Karpas-422 (cell line): Measurements from ENCODE around the gene SEMA3A. TPM values are rescaled to one million over a fixed set of nuclear protein-coding genes. Genes with fewer than 3 reads are reported as not detected.

ENCODE experiments used
- DNase-seq: peaks from one replicate; pipeline ENCODE4 v3.0.0-alpha.2; 2015
- H2AFZ ChIP-seq: fragments of 200-600 bp; sonication (generic); 2 replicates; pipeline ENCODE4 v1.6.1; 2014; ENCODE audit warnings: antibody characterized with exemption, low read length, mixed read lengths
- H3K27ac ChIP-seq: fragments of 200-600 bp; sonication (generic); 2 replicates; pipeline ENCODE4 v1.5.1; 2014; ENCODE audit warnings: mild to moderate bottlenecking, low read length, moderate library complexity
- H3K27me3 ChIP-seq: fragments of 200-600 bp; sonication (generic); 2 replicates; pipeline ENCODE4 v1.6.1; 2014; ENCODE audit warnings: low read length, mixed read lengths
- H3K36me3 ChIP-seq: fragments of 200-600 bp; sonication (generic); 2 replicates; pipeline ENCODE4 v1.6.1; 2014; ENCODE audit warnings: low read length, mixed read lengths; ENCODE audit not compliant: insufficient read depth
- H3K4me1 ChIP-seq: fragments of 200-600 bp; sonication (generic); 2 replicates; pipeline ENCODE4 v1.6.1; 2014; ENCODE audit warnings: mild to moderate bottlenecking, low read length, mixed read lengths
- H3K4me2 ChIP-seq: fragments of 200-600 bp; sonication (generic); 2 replicates; pipeline ENCODE4 v1.6.1; 2014; ENCODE audit warnings: low read length, low read depth, mild to moderate bottlenecking; ENCODE audit not compliant: poor library complexity, severe bottlenecking
- H3K4me3 ChIP-seq: fragments of 200-600 bp; sonication (generic); 2 replicates; pipeline ENCODE4 v1.5.1; 2014; ENCODE audit warnings: mild to moderate bottlenecking, antibody characterized with exemption, low read length, mixed read lengths
- H3K79me2 ChIP-seq: fragments of 200-600 bp; sonication (generic); 2 replicates; pipeline ENCODE4 v1.6.1; 2014; ENCODE audit warnings: mild to moderate bottlenecking, low read length, mixed read lengths
- H3K9ac ChIP-seq: fragments of 200-600 bp; sonication (generic); 2 replicates; pipeline ENCODE4 v1.6.0; 2014; ENCODE audit warnings: low read length
- H3K9me2 ChIP-seq: fragments of 200-600 bp; sonication (generic), shearing (Covaris generic); replicated peaks from 2 replicates; pipeline ENCODE4 v1.6.0; 2014; ENCODE audit warnings: mild to moderate bottlenecking, low read length, moderate library complexity; ENCODE audit not compliant: insufficient read depth
- H3K9me3 ChIP-seq: fragments of 300-700, 200-600 bp; sonication (generic); 2 replicates; pipeline ENCODE4 v1.6.1; 2014; ENCODE audit warnings: low read length, mixed read lengths
- H4K20me1 ChIP-seq: fragments of 200-600 bp; sonication (generic); 2 replicates; pipeline ENCODE4 v1.6.1; 2014; ENCODE audit warnings: mild to moderate bottlenecking, antibody characterized with exemption, low read length, low read depth; ENCODE audit not compliant: insufficient read depth
- total RNA-seq: library from RNA; depleted of rRNA; stranded (reverse); fragments of >200 nt; shearing (Covaris generic); gene quantifications from 2 replicates; pipeline ENCODE4 v1.2.3, GENCODE V29; 2014; ENCODE audit warnings: low replicate concordance

The SEMA3A gene
- total RNA-seq, 1 experiment from 2014 or later = not detected

GRCh38 chr7:84022009-84022408 is 172.6 kb downstream of the SEMA3A start:
- Histone ChIP-seq H3K9ac (no peak overlapping the region), H3K4me1 (no peaks in the 10 kb centered on the region), H3K4me2 (no peak overlapping the region), H3K27me3 (no peaks in the 10 kb centered on the region), H4K20me1 (no peaks in the 10 kb centered on the region), H3K27ac (no peak overlapping the region), H3K79me2 (no peaks in the 10 kb centered on the region), H3K36me3 (no peaks in the 10 kb centered on the region), H3K9me2 (no peaks in the 10 kb centered on the region), H3K4me3 (no peak overlapping the region), H3K9me3 (peaks cover 16% of the 10 kb centered on the region; the same call in 1 of the 2 replicates), H2AFZ (no peak overlapping the region)
- no peak for DNase-seq

DNA sequence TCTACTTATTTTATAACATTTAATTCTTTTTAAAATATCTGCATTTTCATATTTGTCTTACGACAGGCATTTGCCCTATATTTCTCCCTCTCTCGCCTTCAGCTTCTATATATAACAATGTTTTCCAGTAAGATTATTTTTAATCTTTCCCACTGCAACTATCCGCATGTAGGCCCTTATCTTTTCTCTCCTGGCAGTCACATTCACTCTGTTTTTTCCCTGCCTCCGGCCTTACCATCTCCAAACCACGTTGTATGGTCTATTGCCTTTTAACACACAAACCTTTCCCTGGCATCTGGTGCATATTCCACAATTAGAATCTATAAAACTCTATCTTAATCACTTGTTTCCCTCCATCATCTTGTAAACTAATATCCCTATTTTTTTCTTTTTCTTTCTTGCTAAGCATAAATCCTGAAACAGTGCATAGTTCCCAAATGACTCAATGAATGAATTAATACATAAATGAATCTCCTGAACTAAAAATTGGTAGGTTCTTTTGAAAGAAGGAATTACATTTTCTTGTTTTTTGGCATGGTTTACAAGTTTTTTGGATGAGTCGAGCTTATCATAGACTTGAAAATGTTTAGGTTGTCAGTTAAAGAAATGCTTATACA is 173.2 kb downstream of the SEMA3A start:
- Histone ChIP-seq H3K9ac (no peak overlapping the region), H3K9me2 (no peaks in the 10 kb centered on the region), H2AFZ (no peak overlapping the region), H3K4me2 (no peak overlapping the region), H3K27me3 (no peaks in the 10 kb centered on the region), H3K4me1 (no peaks in the 10 kb centered on the region), H3K36me3 (no peaks in the 10 kb centered on the region), H3K4me3 (no peak overlapping the region), H4K20me1 (no peaks in the 10 kb centered on the region), H3K27ac (no peak overlapping the region), H3K79me2 (no peaks in the 10 kb centered on the region), H3K9me3 (peaks cover 19% of the 10 kb centered on the region; the same call in 1 of the 2 replicates)
- no peak for DNase-seq

DNA sequence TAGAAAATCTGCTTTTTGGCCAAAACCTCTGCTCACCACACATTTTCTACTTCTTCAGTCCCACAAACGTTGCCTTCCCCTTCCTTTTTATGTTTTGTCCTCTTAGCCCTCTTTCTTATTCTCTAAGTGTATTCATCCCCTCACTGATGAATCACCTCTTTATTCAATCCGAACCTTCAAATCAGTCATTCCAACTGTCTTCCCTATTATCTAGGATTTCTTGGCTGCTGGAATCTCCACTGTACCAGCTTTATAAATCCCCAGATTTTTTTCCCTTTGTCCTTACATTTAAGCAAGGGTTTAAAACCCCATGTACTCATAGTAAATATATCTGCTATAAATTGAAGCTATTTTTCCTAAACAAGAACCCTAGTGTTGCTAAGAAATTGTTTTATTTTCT is 176.9 kb downstream of the SEMA3A start:
- no peak for DNase-seq
- Histone ChIP-seq H4K20me1 (no peaks in the 10 kb centered on the region), H3K9ac (no peak overlapping the region), H3K27ac (no peak overlapping the region), H3K79me2 (no peaks in the 10 kb centered on the region), H3K4me3 (no peak overlapping the region), H3K36me3 (no peaks in the 10 kb centered on the region), H3K4me2 (no peak overlapping the region), H3K4me1 (no peaks in the 10 kb centered on the region), H3K9me3 (peaks cover 22% of the 10 kb centered on the region; the same call in 1 of the 2 replicates), H3K27me3 (no peaks in the 10 kb centered on the region), H3K9me2 (no peaks in the 10 kb centered on the region), H2AFZ (no peak overlapping the region)

DNA sequence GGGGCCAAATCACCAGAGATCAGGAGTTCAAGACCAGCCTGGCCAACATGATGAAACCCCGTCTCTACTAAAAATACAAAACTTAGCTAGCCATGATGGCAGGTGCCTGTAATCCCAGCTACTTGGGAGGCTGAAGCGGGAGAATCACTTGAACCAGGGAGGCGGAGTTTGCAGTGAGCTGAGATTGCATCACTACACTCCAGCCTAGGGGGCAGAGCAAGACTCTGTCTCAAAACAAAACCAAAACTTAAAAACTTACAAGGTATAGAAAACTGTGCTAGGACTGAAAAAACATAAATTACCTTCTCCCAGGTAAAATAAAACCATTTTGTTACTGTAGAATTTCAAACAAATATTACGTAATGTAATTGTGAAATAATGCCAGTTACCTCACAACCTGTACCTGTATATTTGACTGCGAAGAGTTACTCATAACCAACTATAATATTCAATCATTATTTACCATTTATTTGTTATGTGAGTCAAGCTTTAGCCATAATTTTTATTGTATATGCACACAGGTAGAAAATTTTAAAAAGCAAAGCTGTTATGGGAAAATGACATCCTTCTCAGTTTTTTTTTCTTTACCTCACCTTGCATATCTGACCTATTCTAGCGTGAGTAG is 180.9 kb downstream of the SEMA3A start:
- no peak overlapping the region for H3K4me2 ChIP-seq
- no peak for DNase-seq
- no peak overlapping the region for H2AFZ ChIP-seq
- no peaks in the 10 kb centered on the region for H3K36me3 ChIP-seq
- H3K79me2 ChIP-seq = no peaks in the 10 kb centered on the region
- no peaks in the 10 kb centered on the region for H3K4me1 ChIP-seq
- H3K9me3 ChIP-seq = peaks cover 31% of the 10 kb centered on the region
- no peaks in the 10 kb centered on the region for H3K9me2 ChIP-seq
- no peak overlapping the region for H3K9ac ChIP-seq
- no peak overlapping the region for H3K4me3 ChIP-seq
- no peaks in the 10 kb centered on the region for H3K27me3 ChIP-seq
- H4K20me1 ChIP-seq = no peaks in the 10 kb centered on the region
- no peak overlapping the region for H3K27ac ChIP-seq

DNA sequence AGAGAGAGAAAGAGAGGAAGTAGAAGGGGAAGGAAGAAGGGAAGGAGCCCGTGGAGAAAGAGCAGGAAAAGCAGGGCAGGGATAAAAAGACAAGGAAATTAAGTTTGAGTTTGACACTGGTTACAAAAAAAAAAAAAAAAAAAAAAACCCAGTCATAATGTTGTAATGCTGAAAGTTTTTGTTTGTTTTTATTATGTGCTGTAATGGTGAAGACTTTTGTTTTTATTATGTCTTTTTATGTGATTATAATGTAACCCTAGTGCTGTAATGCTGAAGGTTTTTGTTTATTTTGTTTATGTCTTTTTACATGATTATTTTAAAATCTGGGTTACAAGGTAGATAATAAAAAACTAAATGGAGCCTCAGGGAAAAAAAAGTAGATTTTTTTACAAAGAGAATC is 184.8 kb downstream of the SEMA3A start:
- H3K27ac ChIP-seq = no peak overlapping the region
- H3K4me2 ChIP-seq = no peak overlapping the region
- no peak overlapping the region for H2AFZ ChIP-seq
- H3K9ac ChIP-seq = no peak overlapping the region
- DNase-seq = no peak
- H3K9me3 ChIP-seq = peaks cover 21% of the 10 kb centered on the region
- no peaks in the 10 kb centered on the region for H3K9me2 ChIP-seq
- H3K4me1 ChIP-seq = no peaks in the 10 kb centered on the region
- H3K4me3 ChIP-seq = no peak overlapping the region
- no peaks in the 10 kb centered on the region for H3K27me3 ChIP-seq
- no peaks in the 10 kb centered on the region for H3K79me2 ChIP-seq
- H4K20me1 ChIP-seq = no peaks in the 10 kb centered on the region
- H3K36me3 ChIP-seq = no peaks in the 10 kb centered on the region

DNA sequence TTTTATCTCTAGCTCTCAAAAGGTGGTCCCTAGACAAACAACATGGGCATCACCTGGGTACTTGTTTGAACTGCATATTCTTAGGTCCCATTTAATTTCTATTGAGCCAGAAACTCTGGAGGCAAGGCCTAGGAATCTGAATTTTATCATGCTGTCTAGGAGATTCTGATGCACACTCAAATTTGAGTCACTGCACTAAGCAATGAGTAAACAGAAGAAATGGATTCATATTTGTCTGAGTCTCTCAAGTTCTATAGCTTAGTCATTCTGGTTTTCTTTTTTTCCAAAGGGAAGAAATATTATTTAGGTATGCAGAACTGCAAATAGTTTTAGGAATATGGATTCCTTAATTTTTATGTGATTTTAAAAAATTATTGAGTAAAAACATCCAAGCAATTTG is 185.5 kb downstream of the SEMA3A start:
- Histone ChIP-seq H3K36me3 (no peaks in the 10 kb centered on the region), H3K4me3 (no peak overlapping the region), H3K27me3 (no peaks in the 10 kb centered on the region), H3K79me2 (no peaks in the 10 kb centered on the region), H3K27ac (no peak overlapping the region), H3K9ac (no peak overlapping the region), H3K4me2 (no peak overlapping the region), H3K9me3 (peaks cover 22% of the 10 kb centered on the region), H3K4me1 (no peaks in the 10 kb centered on the region), H4K20me1 (no peaks in the 10 kb centered on the region), H3K9me2 (no peaks in the 10 kb centered on the region), H2AFZ (no peak overlapping the region)
- DNase-seq = no peak

DNA sequence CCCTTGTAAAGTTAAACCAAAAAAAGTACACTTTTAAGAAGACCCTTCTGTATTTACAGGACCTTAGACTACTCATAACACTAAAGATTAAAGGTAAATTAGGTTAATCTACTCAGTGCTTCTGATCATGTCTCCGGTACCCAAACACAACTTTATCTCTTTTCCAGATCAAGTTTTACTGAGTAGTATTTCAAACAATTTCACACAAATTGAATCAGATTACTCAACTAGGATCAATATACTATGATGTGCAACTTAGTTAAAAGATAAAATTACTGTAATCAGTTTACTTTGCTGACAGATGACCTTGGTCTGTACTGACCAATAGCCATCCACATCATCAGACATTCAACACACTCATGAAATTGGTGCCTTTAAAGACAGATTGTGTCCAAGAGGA is 191.4 kb downstream of the SEMA3A start:
- Histone ChIP-seq H4K20me1 (no peaks in the 10 kb centered on the region), H3K79me2 (no peaks in the 10 kb centered on the region), H2AFZ (no peak overlapping the region), H3K36me3 (no peaks in the 10 kb centered on the region), H3K9me2 (no peaks in the 10 kb centered on the region), H3K27ac (no peak overlapping the region), H3K9ac (no peak overlapping the region), H3K4me1 (no peaks in the 10 kb centered on the region), H3K4me3 (no peak overlapping the region), H3K4me2 (no peak overlapping the region), H3K9me3 (peaks cover 15% of the 10 kb centered on the region; the same call in 1 of the 2 replicates), H3K27me3 (no peaks in the 10 kb centered on the region)
- DNase-seq = no peak

DNA sequence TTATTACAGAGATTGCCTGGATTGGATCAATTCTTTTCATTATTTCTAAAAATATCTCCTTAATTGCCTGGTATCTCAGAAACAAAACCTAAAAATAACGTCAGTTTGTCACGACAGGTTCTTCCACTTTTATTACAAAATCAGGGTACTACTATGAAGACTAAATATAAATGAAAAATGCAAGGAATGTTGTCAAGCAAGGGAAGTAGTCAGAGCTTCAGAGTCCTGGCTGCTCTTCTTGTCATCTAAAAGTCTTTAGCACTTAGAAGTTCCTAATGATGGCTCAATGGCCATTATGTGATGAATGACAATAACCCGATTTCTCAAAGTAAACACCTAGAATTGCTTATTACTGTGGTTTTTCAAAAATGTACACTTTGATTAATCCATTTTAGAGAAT is 192.2 kb downstream of the SEMA3A start:
- Histone ChIP-seq H3K79me2 (no peaks in the 10 kb centered on the region), H4K20me1 (no peaks in the 10 kb centered on the region), H3K4me2 (no peak overlapping the region), H3K36me3 (no peaks in the 10 kb centered on the region), H3K9me2 (no peaks in the 10 kb centered on the region), H3K27ac (no peak overlapping the region), H3K9ac (no peak overlapping the region), H3K9me3 (peaks cover 15% of the 10 kb centered on the region; the same call in 1 of the 2 replicates), H3K4me1 (no peaks in the 10 kb centered on the region), H3K27me3 (no peaks in the 10 kb centered on the region), H2AFZ (no peak overlapping the region), H3K4me3 (no peak overlapping the region)
- DNase-seq = no peak
